OCI-LY7 (cell line): ENCODE data around the gene YTHDF1. TPM values are rescaled to one million over a fixed set of nuclear protein-coding genes. Genes with fewer than 3 reads are reported as not detected.

Experiments used
- BruUV-seq: library from RNA; stranded (reverse); fragments of 400-500 nt; replicated peaks from 2 replicates; lab custom pipeline; 2021; lab: Mats Ljungman, UMichigan
- CTCF ChIA-PET: fragments of 300-600 bp; sonication (Branson Sonifier 250); formaldehyde crosslinking; loops from one replicate; lab custom pipeline; 2022; ENCODE audit warnings: antibody characterized with exemption; ENCODE audit not compliant: unreplicated experiment; lab: Charles Lee
- POLR2A ChIA-PET: fragments of 300-600 bp; sonication (Branson Sonifier 250); formaldehyde crosslinking; loops from one replicate; lab custom pipeline; 2022; ENCODE audit warnings: antibody characterized with exemption; lab: Charles Lee
- DNase-seq: peaks from one replicate; pipeline ENCODE4 v3.0.0-alpha.2; 2015; ENCODE audit warnings: low spot score
- H2AFZ ChIP-seq: fragments of 200-600 bp; sonication (generic), shearing (Covaris generic); 2 replicates; pipeline ENCODE4 v1.6.1; 2014; ENCODE audit warnings: mild to moderate bottlenecking, antibody characterized with exemption, low read length, moderate library complexity
- H3K27ac ChIP-seq: fragments of 200-600 bp; sonication (generic); 2 replicates; pipeline ENCODE4 v1.5.1; 2014; ENCODE audit warnings: mixed run types, low read depth, mild to moderate bottlenecking, moderate library complexity, low read length, inconsistent platforms; ENCODE audit not compliant: poor library complexity, severe bottlenecking
- H3K36me3 ChIP-seq: fragments of 200-600 bp; sonication (generic); 2 replicates; pipeline ENCODE4 v1.6.1; 2014; ENCODE audit warnings: mild to moderate bottlenecking, antibody characterized with exemption, low read length, moderate library complexity, mixed read lengths; ENCODE audit not compliant: insufficient read depth
- H3K4me1 ChIP-seq: fragments of 200-600 bp; sonication (generic); 2 replicates; pipeline ENCODE4 v1.5.1; 2014; ENCODE audit warnings: mild to moderate bottlenecking, low read length; ENCODE audit not compliant: insufficient read depth, poor library complexity, severe bottlenecking
- H3K4me2 ChIP-seq: fragments of 200-600 bp; sonication (generic); 2 replicates; pipeline ENCODE4 v1.6.1; 2014; ENCODE audit warnings: mild to moderate bottlenecking, low read length
- H3K4me3 ChIP-seq: fragments of 200-600 bp; sonication (generic); 2 replicates; pipeline ENCODE4 v1.5.1; 2014; ENCODE audit warnings: mild to moderate bottlenecking, low read depth, low read length; ENCODE audit not compliant: poor library complexity, severe bottlenecking
- H3K79me2 ChIP-seq: fragments of 200-600 bp; sonication (generic); 2 replicates; pipeline ENCODE4 v1.6.1; 2016; ENCODE audit warnings: low read depth, mild to moderate bottlenecking, low read length, moderate library complexity, mixed read lengths; ENCODE audit not compliant: insufficient read depth
- H3K9me2 ChIP-seq: fragments of 200-600 bp; sonication (generic); 2 replicates; pipeline ENCODE4 v1.6.1; 2016; ENCODE audit warnings: mild to moderate bottlenecking, low read length, mixed read lengths; ENCODE audit not compliant: insufficient read depth
- H3K9me3 ChIP-seq: fragments of 200-600 bp; sonication (generic); 2 replicates; pipeline ENCODE4 v1.6.1; 2014; ENCODE audit warnings: mild to moderate bottlenecking, mixed run types, low read length, mixed read lengths
- H4K20me1 ChIP-seq: fragments of 200-600 bp; sonication (generic); 2 replicates; pipeline ENCODE4 v1.6.1; 2014; ENCODE audit warnings: mild to moderate bottlenecking, antibody characterized with exemption, low read length, moderate library complexity, mixed read lengths; ENCODE audit not compliant: insufficient read depth
- CTCF ChIP-seq: fragments of 200-600 bp; sonication (generic); conservative IDR thresholded peaks from 2 replicates; pipeline ENCODE4 v1.5.1; 2014; ENCODE audit warnings: mild to moderate bottlenecking, antibody characterized with exemption, low read length, moderate library complexity, mixed read lengths
- EZH2phosphoT487 ChIP-seq: fragments of 200-600 bp; sonication (generic); IDR thresholded peaks from 2 replicates; pipeline ENCODE4 v1.6.1; 2018; ENCODE audit warnings: low read depth, borderline replicate concordance, mild to moderate bottlenecking, mixed run types, antibody characterized with exemption, low read length, moderate library complexity, mixed read lengths
- intact Hi-C: fragments of 100-400 bp; cut with micrococcal nuclease; formaldehyde crosslinking; loops from one replicate; pipeline ENCODE4 v1.10.0; 2022; ENCODE audit not compliant: unreplicated experiment
- total RNA-seq, 2 experiments: library from RNA; depleted of rRNA in 1 of 2; stranded (reverse); fragments of >200 nt in 1 of 2; shearing (Covaris generic) in 1 of 2; gene quantifications; 2 replicates each; pipeline ENCODE4 v1.2.3, GENCODE V29; 2014 to 2022

The YTHDF1 gene
- total RNA-seq, 2 experiments from 2014 or later, result 31.3 to 42.7 TPM

GRCh38 chr20:63249891-63250290 is 34.0 kb upstream of the YTHDF1 start:
- no peaks in the 10 kb centered on the region for H3K4me1 ChIP-seq
- H3K9me2 ChIP-seq, result no peaks in the 10 kb centered on the region
- H3K79me2 ChIP-seq, result no peaks in the 10 kb centered on the region
- intact Hi-C loops, result loop anchor here (2.0 kb wide), 1 partner anchor 27 kb away; no protein-coding TSS in a partner anchor
- CTCF ChIA-PET, result no interaction called here
- no peak overlapping the region for H3K27ac ChIP-seq
- no peaks in the 10 kb centered on the region for H3K9me3 ChIP-seq
- POLR2A ChIA-PET, result no interaction called here
- no peak overlapping the region for H3K4me2 ChIP-seq
- H4K20me1 ChIP-seq, result no peaks in the 10 kb centered on the region
- no peak overlapping the region for H2AFZ ChIP-seq
- H3K4me3 ChIP-seq, result no peak overlapping the region
- no peaks in the 10 kb centered on the region for H3K36me3 ChIP-seq
- no peak for DNase-seq
- no peak for TF ChIP-seq CTCF
- TF ChIP-seq EZH2phosphoT487, result no peak
- BruUV-seq, result no TSS peak

- ChIA-PET POLR2A (no interaction called here), CTCF (no interaction called here)
- H3K4me3 ChIP-seq, result no peak overlapping the region
- no peaks in the 10 kb centered on the region for H3K4me1 ChIP-seq
- no peak overlapping the region for H2AFZ ChIP-seq
- intact Hi-C loops, result no loop called here
- H3K9me3 ChIP-seq, result no peaks in the 10 kb centered on the region
- H3K27ac ChIP-seq, result no peak overlapping the region
- H3K4me2 ChIP-seq, result no peak overlapping the region
- H3K36me3 ChIP-seq, result no peaks in the 10 kb centered on the region
- TF ChIP-seq CTCF, result no peak
- TF ChIP-seq EZH2phosphoT487, result no peak
- H4K20me1 ChIP-seq, result no peaks in the 10 kb centered on the region
- no peaks in the 10 kb centered on the region for H3K79me2 ChIP-seq
- DNase-seq, result no peak
- no peaks in the 10 kb centered on the region for H3K9me2 ChIP-seq
- BruUV-seq, result no TSS peak
Measured at GRCh38 chr20:63248835-63249591, 33.1 kb upstream of the YTHDF1 start.

GRCh38 chr20:63247671-63248228 is 31.8 kb upstream of the YTHDF1 start:
- Histone ChIP-seq H3K9me3 (no peaks in the 10 kb centered on the region), H3K79me2 (no peaks in the 10 kb centered on the region), H3K27ac (no peak overlapping the region), H3K36me3 (no peaks in the 10 kb centered on the region), H2AFZ (no peak overlapping the region), H3K4me1 (no peaks in the 10 kb centered on the region), H3K9me2 (no peaks in the 10 kb centered on the region), H4K20me1 (no peaks in the 10 kb centered on the region), H3K4me2 (no peak overlapping the region), H3K4me3 (no peak overlapping the region)
- TF ChIP-seq EZH2phosphoT487 (no peak), CTCF (no peak)
- ChIA-PET POLR2A (no interaction called here), CTCF (no interaction called here)
- intact Hi-C loops, result no loop called here
- no TSS peak for BruUV-seq
- no peak for DNase-seq
